NCI-H1092 (cell line): Measurements from ENCODE around the gene DGKQ.
"Not testable (repeated sequence)": the region's sequence is repeated elsewhere in the genome, so short reads cannot be mapped to it uniquely, and the experiment has no call there.

ENCODE experiments used
- DNase-seq: peaks from one replicate; lab custom pipeline; 2025; lab: John Stamatoyannopoulos, UW

DGKQ gene

DNA sequence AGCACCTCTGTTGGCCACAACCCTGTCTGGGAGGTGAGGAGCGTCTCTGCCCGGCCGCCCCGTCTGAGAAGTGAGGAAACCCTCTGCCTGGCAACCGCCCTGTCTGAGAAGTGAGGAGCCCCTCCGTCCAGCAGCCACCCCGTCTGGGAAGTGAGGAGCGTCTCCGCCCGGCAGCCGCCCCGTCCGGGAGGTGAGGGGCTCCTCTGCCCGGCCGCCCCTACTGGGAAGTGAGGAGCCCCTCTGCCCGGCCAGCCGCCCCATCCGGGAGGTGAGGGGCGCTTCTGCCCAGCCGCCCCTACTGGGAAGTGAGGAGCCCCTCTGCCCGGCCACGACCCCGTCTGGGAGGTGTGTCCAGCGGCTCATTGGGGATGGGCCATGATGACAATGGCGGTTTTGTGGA is 2.6 kb upstream of the DGKQ start:
- DNase-seq = not testable (repeated sequence)

DNA sequence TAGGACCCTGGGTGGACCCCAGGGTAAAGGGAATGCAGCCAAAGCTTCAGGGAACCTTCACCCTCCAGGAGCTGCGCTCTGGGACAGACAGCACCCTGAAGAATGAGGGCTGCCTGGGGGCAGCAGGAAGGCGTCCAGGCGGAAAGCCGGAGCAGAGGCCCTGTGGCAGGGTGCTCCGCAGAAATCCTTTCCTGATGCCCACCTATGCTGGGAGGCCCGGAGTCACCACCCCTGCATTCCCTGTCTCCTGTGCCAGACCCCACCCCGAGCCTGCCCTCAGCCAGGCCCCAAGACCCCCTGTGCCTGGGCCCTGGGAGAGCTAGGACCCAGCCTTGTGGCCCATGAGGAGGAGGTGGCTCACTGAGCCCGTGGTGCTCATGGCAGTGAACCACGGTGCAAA is 1.3 kb upstream of the DGKQ start:
- no peak for DNase-seq

GRCh38 chr4:972651-973424 is 531 bp downstream of the DGKQ start:
- DNase-seq = no peak

DNA sequence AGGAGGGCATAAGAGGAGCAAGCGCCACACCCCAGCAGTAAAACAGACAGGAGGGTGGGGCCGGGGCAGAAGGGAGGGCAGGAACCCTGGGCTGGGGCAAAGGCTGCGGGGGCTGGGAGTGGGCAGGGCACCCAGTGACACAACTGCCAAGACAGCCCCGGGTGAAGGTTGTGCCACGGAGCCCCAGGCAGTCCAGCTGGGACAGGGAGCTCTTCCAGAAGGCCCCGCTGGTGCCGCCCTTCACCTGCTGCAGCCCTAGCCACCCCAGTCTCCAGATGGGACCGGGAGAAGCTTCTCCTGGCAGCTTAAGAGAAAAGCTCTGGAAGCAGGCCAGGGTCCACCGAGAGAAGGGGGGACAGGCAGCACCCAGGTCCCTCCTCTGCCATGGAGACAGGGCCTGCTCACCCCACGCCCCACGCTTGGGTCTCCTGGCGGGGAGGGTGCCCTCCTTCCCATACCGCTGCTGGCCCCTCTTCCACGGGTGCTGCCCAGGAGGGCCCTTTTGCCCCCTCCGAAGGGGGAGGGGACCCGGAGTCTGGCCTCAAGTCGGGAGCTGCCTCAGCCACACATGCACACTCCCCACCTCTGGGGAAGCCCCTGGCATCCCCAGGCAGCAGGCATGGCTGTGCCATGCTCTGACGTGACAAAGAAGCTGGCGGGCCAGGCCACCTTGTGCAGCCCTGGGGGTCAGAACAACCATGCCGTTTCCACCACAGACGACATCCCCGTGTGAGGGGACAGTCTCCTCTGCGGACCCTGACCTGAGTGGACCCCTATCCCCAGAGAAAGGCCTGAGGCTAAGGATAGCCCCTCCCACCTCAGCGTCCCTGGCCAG is 1.5 kb downstream of the DGKQ start:
- no peak for DNase-seq

GRCh38 chr4:970854-971520 is 2.4 kb downstream of the DGKQ start:
- no peak for DNase-seq

DNA sequence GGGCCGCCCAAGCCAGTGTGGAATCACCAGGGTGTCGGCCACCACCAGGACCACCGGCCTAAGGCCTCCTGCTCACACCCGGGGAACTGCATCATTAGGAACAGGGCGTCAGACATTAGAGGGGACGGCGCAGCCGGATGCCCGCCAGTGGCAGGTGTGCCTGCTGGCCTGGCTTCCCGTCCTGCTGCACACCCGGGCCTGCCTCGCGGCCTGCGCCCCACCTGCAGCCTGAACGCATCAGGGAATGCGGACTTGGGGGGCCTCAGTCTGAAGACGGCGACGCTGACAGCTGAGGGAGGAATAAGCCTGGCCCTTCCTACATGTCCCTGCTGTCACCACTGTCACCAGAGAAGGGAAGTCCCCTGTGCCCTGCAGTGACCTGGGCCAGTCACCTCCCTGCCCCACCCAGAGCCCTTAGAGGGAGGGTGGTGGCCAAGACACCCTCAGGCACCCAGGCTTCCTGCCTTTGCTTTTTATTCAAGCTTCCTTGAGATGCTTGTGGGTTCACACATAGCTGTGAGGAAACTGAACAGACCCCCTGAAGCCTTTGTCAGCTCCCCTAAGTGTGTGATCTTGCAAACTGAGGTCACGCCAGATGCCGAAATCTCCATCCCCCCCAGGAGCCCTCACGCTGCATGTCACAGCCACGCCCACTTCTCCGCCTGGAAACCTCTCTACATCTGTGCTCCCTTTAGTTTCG is 3.2 kb downstream of the DGKQ start:
- DNase-seq = no peak

DNA sequence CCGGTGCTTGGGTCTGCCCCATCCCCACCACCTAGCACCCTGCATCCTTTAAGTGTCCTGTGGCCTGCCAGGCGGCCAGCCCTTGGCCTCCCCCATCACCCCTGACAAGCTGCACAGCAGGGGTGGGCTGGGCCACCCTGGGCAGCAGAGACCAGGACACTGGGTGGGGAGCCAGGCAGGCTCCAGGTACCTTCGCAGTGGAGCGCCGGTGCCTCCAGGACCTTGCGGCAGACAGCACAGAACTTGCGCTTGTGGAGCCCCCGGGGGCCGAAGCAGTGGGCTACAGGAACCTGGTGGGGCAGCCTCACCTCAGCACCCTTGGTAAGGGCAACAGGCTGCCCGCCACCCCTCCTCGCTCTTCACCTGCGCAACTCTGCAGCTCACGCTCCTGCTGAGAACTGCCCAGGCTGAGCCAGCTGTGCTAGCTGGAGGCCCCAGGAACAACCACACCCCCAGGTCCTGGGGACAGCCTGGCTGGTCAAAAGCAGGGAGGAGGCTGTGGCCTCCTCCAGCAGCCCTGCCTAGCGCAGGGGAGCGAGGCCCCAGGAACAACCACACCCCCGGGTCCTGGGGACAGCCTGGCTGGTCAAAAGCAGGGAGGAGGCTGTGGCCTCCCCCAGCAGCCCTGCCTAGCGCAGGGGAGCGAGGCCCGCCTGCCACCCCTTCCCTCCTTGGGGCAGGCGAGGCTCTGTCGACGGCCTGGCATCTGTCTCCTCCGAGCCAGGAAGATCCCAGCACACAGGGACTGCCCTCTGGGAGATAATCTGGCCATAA is 4.6 kb downstream of the DGKQ start:
- DNase-seq = no peak

GRCh38 chr4:968221-968620 is 5.1 kb downstream of the DGKQ start:
- no peak for DNase-seq

DNA sequence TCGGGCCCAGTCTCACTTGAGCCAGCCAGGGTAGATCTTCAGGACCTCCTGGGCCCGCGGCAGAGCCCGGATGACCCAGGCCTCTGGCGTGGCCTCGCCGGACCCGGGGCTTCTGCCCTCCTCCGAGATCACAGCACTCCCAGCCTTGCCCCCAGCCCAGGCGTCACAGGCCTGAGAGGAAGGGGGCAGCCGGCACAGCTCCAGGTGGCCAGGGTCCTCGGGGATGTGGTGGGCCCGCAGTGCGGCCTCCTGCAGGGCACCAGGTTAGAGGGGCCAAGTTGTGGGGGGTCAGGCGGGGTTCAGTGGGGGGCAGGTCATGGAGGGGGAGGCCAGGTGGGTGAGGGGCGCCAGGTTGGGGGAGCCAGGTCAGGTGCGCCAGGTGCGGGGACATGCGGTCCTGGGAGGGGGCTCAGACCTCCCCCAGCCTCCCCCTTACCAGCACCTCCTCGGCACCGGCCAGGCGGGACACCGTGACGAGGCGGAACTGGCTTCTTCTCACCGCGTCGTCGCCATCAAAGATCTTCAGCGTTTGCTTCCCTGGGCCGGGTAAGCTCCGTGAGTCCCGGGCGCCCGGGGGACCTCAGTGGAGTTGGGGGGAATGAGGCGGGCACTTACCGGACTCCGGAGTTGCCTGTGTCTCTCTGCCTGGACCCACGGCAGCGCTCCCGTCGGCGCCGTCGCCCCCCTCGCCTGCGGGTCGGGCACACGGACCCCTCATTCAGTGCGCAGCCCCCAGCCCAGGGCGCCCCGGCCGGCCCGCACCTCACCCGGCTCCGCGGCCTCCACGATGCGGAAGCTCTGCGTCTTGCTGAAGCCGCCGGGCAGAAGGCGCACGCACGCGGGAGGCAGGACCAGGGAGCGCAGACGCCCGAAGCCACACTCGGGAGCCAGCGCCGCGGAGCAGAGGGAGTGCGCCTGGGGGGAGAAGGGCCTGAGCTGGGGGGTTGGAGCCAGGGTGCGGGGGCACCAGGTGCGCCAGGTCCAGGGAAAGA is 6.0 kb downstream of the DGKQ start:
- no peak for DNase-seq

- no peak for DNase-seq
These were observed 6.9 kb downstream of the DGKQ start for GRCh38 chr4:966266-967112.

DNA sequence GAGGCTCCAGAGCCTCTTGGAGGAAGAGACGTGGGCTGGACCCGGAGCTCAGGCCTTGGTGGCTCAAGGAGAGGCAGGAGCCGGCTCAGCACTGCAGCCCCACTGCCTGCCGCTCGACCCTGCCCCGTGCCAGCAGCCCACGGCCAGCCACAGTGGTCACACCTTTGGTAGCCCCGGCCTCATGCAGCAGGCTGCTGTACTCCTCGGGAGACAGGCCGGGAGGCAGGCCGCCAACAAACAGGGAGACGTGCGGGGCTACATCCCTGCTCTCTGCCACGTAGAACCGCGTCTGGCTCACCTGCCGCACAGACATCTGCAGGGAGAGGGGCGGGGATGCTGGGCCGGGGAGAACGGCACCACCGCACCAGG is 7.6 kb downstream of the DGKQ start:
- DNase-seq = no peak

DNA sequence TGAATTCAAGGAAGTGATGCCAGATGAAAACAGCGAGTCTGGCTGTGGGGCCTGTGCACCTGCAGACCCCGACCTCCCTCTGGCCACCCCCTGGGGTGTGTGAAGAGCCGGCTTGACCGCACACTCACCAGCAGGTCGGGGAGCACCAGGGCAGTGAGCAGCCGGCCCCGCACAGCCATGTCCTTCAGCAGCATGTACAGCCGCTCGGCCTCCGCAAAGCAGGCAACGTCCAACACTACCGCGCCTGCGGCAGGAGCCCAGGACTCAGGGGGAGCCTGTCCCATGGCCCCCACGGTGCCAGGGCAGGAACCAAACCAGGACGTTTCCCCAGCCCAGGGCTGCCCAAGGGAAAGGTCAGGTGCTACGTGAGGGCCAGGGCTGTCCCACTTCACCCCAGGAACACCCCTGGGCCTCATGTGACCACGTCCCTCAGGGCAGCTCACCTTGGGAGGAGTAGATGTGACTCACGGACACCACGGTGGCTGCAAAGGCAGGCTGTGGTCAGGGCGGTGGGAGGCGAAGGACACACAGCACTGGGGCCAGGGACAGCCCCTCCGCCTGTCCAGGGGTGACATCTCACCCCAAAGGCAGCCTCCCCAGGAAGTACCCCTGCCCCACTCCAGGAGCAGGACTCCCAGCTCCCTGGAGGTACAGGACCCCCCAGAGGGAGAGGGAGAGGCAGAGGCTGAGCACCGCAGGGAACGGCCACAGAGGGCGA is 8.2 kb downstream of the DGKQ start:
- DNase-seq = no peak

GRCh38 chr4:964346-965025 is 8.9 kb downstream of the DGKQ start:
- DNase-seq = no peak

GRCh38 chr4:963276-964225 is 9.8 kb downstream of the DGKQ start:
- DNase-seq = no peak

GRCh38 chr4:962231-963208 is 10.8 kb downstream of the DGKQ start:
- DNase-seq = peak; percentile 28
